Chondrocyte (in vitro differentiated cells): ENCODE measurements around the gene PRMT2. TPM values are rescaled to one million over a fixed set of nuclear protein-coding genes. Genes with fewer than 3 reads are reported as not detected.
A peak's percentile ranks its signal among the peaks of the same experiment; 100 is the strongest.
"Not testable (repeated sequence)": the region's sequence is repeated elsewhere in the genome, so short reads cannot be mapped to it uniquely, and the experiment has no call there.

Source experiments
- DNase-seq: peaks from one replicate; pipeline ENCODE4 v3.0.0; 2021; ENCODE audit warnings: mixed read lengths, low spot score
- H3K27ac Mint-ChIP-seq: one replicate; pipeline ENCODE4 v1.8.0; 2021; ENCODE audit warnings: mild to moderate bottlenecking, moderate library complexity, mixed read lengths; ENCODE audit not compliant: unreplicated experiment
- H3K27me3 Mint-ChIP-seq: 2 replicates; pipeline ENCODE4 v1.8.0; 2021; ENCODE audit warnings: low read depth, mixed read lengths
- H3K36me3 Mint-ChIP-seq: 2 replicates; pipeline ENCODE4 v1.8.0; 2021; ENCODE audit warnings: low read depth, mixed read lengths
- H3K4me1 Mint-ChIP-seq: 2 replicates; pipeline ENCODE4 v1.8.0; 2021; ENCODE audit warnings: low read depth, mild to moderate bottlenecking, mixed read lengths
- H3K4me3 Mint-ChIP-seq: one replicate; pipeline ENCODE4 v1.8.0; 2021; ENCODE audit warnings: mild to moderate bottlenecking, moderate library complexity, mixed read lengths; ENCODE audit not compliant: unreplicated experiment
- H3K9me3 Mint-ChIP-seq: 2 replicates; pipeline ENCODE4 v1.8.0; 2021; ENCODE audit warnings: low read depth, mixed read lengths
- CTCF ChIP-seq: fragments of 200-600 bp; sonication (generic); IDR thresholded peaks from 2 replicates; pipeline ENCODE4 v1.5.0; 2021; ENCODE audit warnings: antibody characterized with exemption, mild to moderate bottlenecking, moderate library complexity
- total RNA-seq: library from RNA; stranded (reverse); gene quantifications from 3 replicates; pipeline ENCODE4 v1.2.1, GENCODE V29; 2021

Gene PRMT2
- total RNA-seq, 1 donor from 2014 or later = 128 TPM

DNA sequence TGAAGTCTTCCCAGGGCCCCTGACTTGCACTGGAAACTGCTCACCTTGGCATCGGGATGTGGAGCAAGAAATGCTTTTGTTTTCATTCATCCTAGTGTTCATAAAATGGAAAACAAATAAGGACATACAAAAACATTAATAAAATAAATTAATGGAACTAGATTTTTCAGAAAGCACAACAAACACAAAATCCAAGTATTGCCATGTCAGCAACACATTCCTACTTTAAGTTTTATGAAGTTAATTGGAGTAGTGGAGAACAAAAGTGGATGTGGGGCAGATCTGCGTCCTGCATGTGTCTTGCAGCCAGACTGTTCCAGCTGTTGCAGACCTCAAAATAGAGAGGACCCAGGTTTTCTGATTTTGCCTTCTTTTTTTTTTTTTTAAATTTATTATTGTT, 32.9 kb downstream of the PRMT2 start:
- Mint-ChIP-seq H3K4me1 (peaks cover 9% of the 10 kb centered on the region), H3K27me3 (no peaks in the 10 kb centered on the region), H3K27ac (peak overlapping the region; percentile 76), H3K9me3 (no peaks in the 10 kb centered on the region), H3K36me3 (peaks cover 12% of the 10 kb centered on the region), H3K4me3 (peak overlapping the region; percentile 84)
- TF ChIP-seq CTCF = no peak
- DNase-seq = no peak

DNA sequence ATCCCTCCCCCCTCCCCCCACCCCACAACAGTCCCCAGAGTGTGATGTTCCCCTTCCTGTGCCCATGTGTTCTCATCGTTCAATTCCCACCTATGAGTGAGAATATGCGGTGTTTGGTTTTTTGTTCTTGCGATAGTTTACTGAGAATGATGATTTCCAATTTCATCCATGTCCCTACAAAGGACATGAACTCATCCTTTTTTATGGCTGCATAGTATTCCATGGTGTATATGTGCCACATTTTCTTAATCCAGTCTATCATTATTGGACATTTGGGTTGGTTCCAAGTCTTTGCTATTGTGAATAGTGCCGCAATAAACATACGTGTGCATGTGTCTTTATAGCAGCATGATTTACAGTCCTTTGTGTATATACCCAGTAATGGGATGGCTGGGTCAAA, 33.4 kb downstream of the PRMT2 start:
- H3K27ac Mint-ChIP-seq, H3K4me3 Mint-ChIP-seq, H3K9me3 Mint-ChIP-seq: not testable (repeated sequence)

DNA sequence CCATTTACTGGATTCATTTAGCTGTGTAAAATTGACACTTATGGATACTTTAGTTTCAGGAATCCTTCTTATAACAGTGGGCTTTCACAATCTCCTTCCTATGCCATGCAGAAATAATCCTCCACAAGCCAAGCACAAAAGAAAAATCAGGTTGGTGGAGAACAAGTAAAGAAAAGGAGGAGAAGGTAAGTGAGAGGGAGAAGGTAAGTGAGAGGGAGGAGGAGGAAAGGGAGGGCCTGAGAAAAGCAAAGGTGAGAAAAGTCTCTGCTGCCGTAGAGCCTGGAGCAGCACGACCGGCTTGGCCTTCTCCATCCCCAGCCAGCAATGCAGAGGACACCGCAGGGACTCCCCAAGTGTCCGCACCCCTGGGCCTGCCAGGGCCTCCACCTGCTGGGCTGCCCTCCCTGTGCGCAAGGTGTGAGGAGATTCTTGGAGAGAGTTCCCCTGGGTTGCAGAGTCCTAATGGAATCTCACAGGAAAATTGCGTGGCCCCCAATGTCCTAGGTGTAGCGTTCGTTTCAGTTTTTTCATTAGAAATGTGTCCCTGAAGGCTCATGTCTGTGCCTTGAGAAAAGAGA, 39.0 kb downstream of the PRMT2 start:
- Mint-ChIP-seq H3K4me1 (peaks cover 7% of the 10 kb centered on the region), H3K4me3 (no peak overlapping the region), H3K9me3 (no peaks in the 10 kb centered on the region), H3K27me3 (no peaks in the 10 kb centered on the region), H3K27ac (no peak overlapping the region), H3K36me3 (no peaks in the 10 kb centered on the region)
- no peak for TF ChIP-seq CTCF
- no peak for DNase-seq

More for the DNA sequence above, 33.4 kb downstream of the PRMT2 start:
- DNase-seq, H3K36me3 Mint-ChIP-seq, H3K4me1 Mint-ChIP-seq, H3K27me3 Mint-ChIP-seq: not testable (repeated sequence)

- Mint-ChIP-seq H3K27me3 (no peaks in the 10 kb centered on the region), H3K4me3 (no peak overlapping the region), H3K9me3 (no peaks in the 10 kb centered on the region), H3K27ac (no peak overlapping the region), H3K4me1 (peaks cover 7% of the 10 kb centered on the region), H3K36me3 (no peaks in the 10 kb centered on the region)
- TF ChIP-seq CTCF = no peak
- DNase-seq = no peak
These were observed 40.3 kb downstream of the PRMT2 start for GRCh38 chr21:46675595-46676280.

DNA sequence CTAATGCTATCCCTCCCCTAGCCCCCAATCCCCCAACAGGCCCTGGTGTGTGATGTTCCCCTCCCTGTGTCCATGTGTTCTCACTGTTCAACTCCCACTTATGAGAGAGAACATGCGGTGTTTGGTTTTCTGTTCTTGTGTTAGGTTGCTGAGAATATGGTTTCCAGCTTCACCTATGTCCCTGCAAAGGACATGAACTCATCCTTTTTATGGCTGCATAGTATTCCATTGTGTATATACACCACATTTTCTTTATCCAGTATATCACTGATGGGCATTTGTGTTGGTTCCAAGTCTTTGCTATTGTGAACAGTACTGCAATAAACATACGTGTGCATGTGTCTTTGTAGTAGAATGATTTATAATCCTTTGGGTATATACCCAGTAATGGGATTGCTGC, 41.1 kb downstream of the PRMT2 start:
- H3K36me3 Mint-ChIP-seq, H3K9me3 Mint-ChIP-seq, H3K4me3 Mint-ChIP-seq, DNase-seq, H3K27ac Mint-ChIP-seq, H3K27me3 Mint-ChIP-seq: not testable (repeated sequence)
- peaks cover 14% of the 10 kb centered on the region for H3K4me1 Mint-ChIP-seq

DNA sequence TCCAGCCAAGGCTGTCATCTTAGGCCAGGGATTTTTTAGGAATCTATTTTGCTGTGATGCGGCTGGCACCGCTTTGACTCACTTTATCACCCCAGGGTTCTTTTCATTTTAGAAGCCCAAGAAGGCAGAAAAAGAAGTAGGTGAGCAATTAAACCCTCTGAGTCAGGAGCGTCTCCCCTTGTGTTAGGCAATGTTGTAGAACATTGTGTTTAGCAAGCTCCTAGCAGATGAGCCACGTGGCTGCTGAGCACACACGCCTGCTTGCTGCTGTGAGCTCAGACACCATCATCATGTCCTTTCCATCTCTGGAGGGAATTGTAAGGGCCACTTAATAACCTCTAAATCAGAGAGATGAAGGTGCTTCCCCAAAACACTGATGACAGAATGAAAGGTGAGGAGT, 46.1 kb downstream of the PRMT2 start:
- H3K4me3 Mint-ChIP-seq, H3K27me3 Mint-ChIP-seq, H3K9me3 Mint-ChIP-seq, H3K27ac Mint-ChIP-seq, H3K36me3 Mint-ChIP-seq, DNase-seq: not testable (repeated sequence)
- peaks cover 10% of the 10 kb centered on the region for H3K4me1 Mint-ChIP-seq

GRCh38 chr21:46698652-46699051, 63.2 kb downstream of the PRMT2 start:
- H3K4me3 Mint-ChIP-seq, H3K9me3 Mint-ChIP-seq, H3K27ac Mint-ChIP-seq, DNase-seq, H3K36me3 Mint-ChIP-seq, H3K27me3 Mint-ChIP-seq, H3K4me1 Mint-ChIP-seq: not testable (repeated sequence)

GRCh38 chr21:46699104-46699503, 63.6 kb downstream of the PRMT2 start:
- H3K27me3 Mint-ChIP-seq, DNase-seq: not testable (repeated sequence)

More at GRCh38 chr21:46699104-46699503, 63.6 kb downstream of the PRMT2 start:
- not testable (repeated sequence) for H3K27ac Mint-ChIP-seq, H3K4me1 Mint-ChIP-seq, H3K36me3 Mint-ChIP-seq, H3K4me3 Mint-ChIP-seq, H3K9me3 Mint-ChIP-seq
